Left lung (tissue), 10 donors: ENCODE results near the gene NFKBIE. TPM values are rescaled to one million over a fixed set of nuclear protein-coding genes. Genes with fewer than 3 reads are reported as not detected.
A peak's percentile ranks its signal among the peaks of the same experiment; 100 is the strongest.

Experiments
- ATAC-seq: fragments of 200-7000 bp; cut with Tn5 transposase; one replicate; pipeline ENCODE4 v1.9.1; 2020; ENCODE audit warnings: moderate library complexity
- DNase-seq, 4 donors: peaks; one replicate each; pipeline ENCODE4 v3.0.0-alpha.2; 2013 to 2020
- H3K27ac ChIP-seq, 2 donors: fragments of 200-600 bp; sonication (generic) in 1 of 2; one replicate each; pipeline versions ENCODE4 v1.5.0 to v1.8.0; 2020 to 2021
- H3K27me3 ChIP-seq, 2 donors: fragments of 200-600 bp; sonication (generic) in 1 of 2; one replicate each; pipeline versions ENCODE4 v1.5.0 to v1.8.0; 2020 to 2021
- H3K36me3 ChIP-seq, 2 donors: fragments of 200-600 bp; sonication (generic) in 1 of 2; one replicate each; pipeline versions ENCODE4 v1.5.0 to v1.8.0; 2020 to 2021
- H3K4me1 ChIP-seq, 2 donors: fragments of 200-600 bp; one replicate each; pipeline ENCODE4 v1.8.0; 2021
- H3K4me3 ChIP-seq, 2 donors: fragments of 200-600 bp; sonication (generic) in 1 of 2; one replicate each; pipeline versions ENCODE4 v1.5.0 to v1.8.0; 2020 to 2021; ENCODE audit warnings: mild to moderate bottlenecking in 1 of 2
- H3K9me3 ChIP-seq, 2 donors: fragments of 200-600 bp; sonication (generic) in 1 of 2; one replicate each; pipeline versions ENCODE4 v1.5.0 to v1.8.0; 2020 to 2021
- CTCF ChIP-seq, 2 donors: fragments of 200-600 bp; sonication (generic) in 1 of 2; IDR thresholded peaks; one replicate each; pipeline versions ENCODE4 v1.5.0 to v1.8.0; 2021; ENCODE audit warnings: antibody characterized with exemption in 2 of 2
- intact Hi-C, 2 donors: fragments of 100-400 bp; cut with DNase I; formaldehyde crosslinking; loops; one replicate each; pipeline versions ENCODE4 v1.11.2 to v1.14.2; 2022
- polyA plus RNA-seq, 6 donors: library from polyadenylated mRNA; unstranded; fragments of 120-200 nt; gene quantifications; one replicate each; pipeline ENCODE4 v1.2.1, GENCODE V29; 2013; ENCODE audit not compliant: insufficient read length in 6 of 6
- total RNA-seq, 2 donors: library from RNA; stranded (reverse); fragmentation: NEBNext Ultra II Directional; extraction: Animal tissue kit (Norgen Biotek cat#: 25700); gene quantifications; one replicate each; pipeline ENCODE4 v1.2.1, GENCODE V29; 2021
- donor health status: DM: no; HTN: yes; CAD: no.
- donor health status: DM: no; HTN: no; CAD: no.

The NFKBIE gene
- total and polyA plus RNA-seq, 8 donors: 7.5 to 19.3 (median 8.9) TPM

GRCh38 chr6:44269921-44270525 lies 4.7 kb upstream of the NFKBIE start, which contains the start of gene TMEM151B:
Gene TMEM151B (plus strand): TSS chr6:44270450. CDS start chr6:44270743, 293 bp downstream.
- Histone ChIP-seq H3K4me3 (no peak within 1 kb of the TSS), H3K27me3 (peaks cover 30 to 69% of the 10 kb centered on the region in 2 donors), H3K36me3 (no peaks in the 10 kb centered on the region), H3K4me1 (peaks cover 0 to 27% of the 10 kb centered on the region in 2 donors), H3K9me3 (no peaks in the 10 kb centered on the region), H3K27ac (no peak within 1 kb of the TSS)
- intact Hi-C loops: loop anchor here in 1 of 2 donors (5.0 kb wide), 1 partner anchor 67 kb away; no protein-coding TSS in a partner anchor
- DNase-seq (no peak), ATAC-seq (no peak)
- TF ChIP-seq CTCF (IDR thresholded peaks at IDR 0.05): no peak

GRCh38 chr6:44269178-44269920 lies 4.0 kb upstream of the NFKBIE start:
- H3K27me3 ChIP-seq: peaks cover 29 to 63% of the 10 kb centered on the region in 2 donors
- no peaks in the 10 kb centered on the region for H3K9me3 ChIP-seq
- H3K36me3 ChIP-seq: no peaks in the 10 kb centered on the region
- no peak overlapping the region for H3K27ac ChIP-seq
- H3K4me1 ChIP-seq: peaks cover 5 to 32% of the 10 kb centered on the region in 2 donors
- H3K4me3 ChIP-seq: no peak overlapping the region
- no peak for ATAC-seq
- intact Hi-C loops: loop anchor here in 1 of 2 donors (5.0 kb wide), 1 partner anchor 68 kb away; no protein-coding TSS in a partner anchor
- DNase-seq: no peak
- TF ChIP-seq CTCF (IDR thresholded peaks at IDR 0.05): no peak

- Histone ChIP-seq H3K9me3 (no peaks in the 10 kb centered on the region), H3K27ac (no peak overlapping the region), H3K36me3 (no peaks in the 10 kb centered on the region), H3K27me3 (peaks cover 25 to 51% of the 10 kb centered on the region in 2 donors), H3K4me1 (peaks cover 16 to 44% of the 10 kb centered on the region in 2 donors), H3K4me3 (no peak overlapping the region)
- intact Hi-C loops: loop anchor here in 1 of 2 donors (5.0 kb wide), 1 partner anchor 69 kb away; no protein-coding TSS in a partner anchor
- ATAC-seq (peak; percentile 38), DNase-seq (peak in 2 of 4 donors; percentile 29 to 71)
- TF ChIP-seq CTCF (IDR thresholded peaks at IDR 0.05): peak; percentile 84 to 88
Measured at GRCh38 chr6:44268095-44268628, 2.8 kb upstream of the NFKBIE start.

- H3K27ac ChIP-seq: no peak overlapping the region
- DNase-seq (no peak), ATAC-seq (no peak)
- no peaks in the 10 kb centered on the region for H3K9me3 ChIP-seq
- peaks cover 0 to 4% of the 10 kb centered on the region in 2 donors for H3K36me3 ChIP-seq
- no peak overlapping the region for H3K4me3 ChIP-seq
- intact Hi-C loops: loop anchor here in 1 of 2 donors (5.0 kb wide), 1 partner anchor 70 kb away; no protein-coding TSS in a partner anchor
- peaks cover 21 to 42% of the 10 kb centered on the region in 2 donors for H3K27me3 ChIP-seq
- no peak for TF ChIP-seq CTCF (IDR thresholded peaks at IDR 0.05)
- peaks cover 26 to 53% of the 10 kb centered on the region in 2 donors for H3K4me1 ChIP-seq
Measured at GRCh38 chr6:44267252-44267651, 1.9 kb upstream of the NFKBIE start.
